ENCODE results near the gene PGM5.

- TF ChIP-seq CTCF (IDR thresholded peaks at IDR 0.05) (no peak), POLR2A (IDR thresholded peaks at IDR 0.05) (no peak)
Observed at GRCh38 chr9:68429631-68430030, 73.2 kb downstream of the PGM5 start.
